ENCODE results near the gene IDE. TPM values are rescaled to one million over a fixed set of nuclear protein-coding genes. Genes with fewer than 3 reads are reported as not detected.

Gene IDE
- total RNA-seq, 1 experiment from 2014 or later: 30.6 TPM

GRCh38 chr10:92490387-92490786 is 83.5 kb downstream of the IDE start:
- no TSS peak for BruUV-seq (replicated peaks)
- Mint-ChIP-seq H3K27ac (ENCODE audit: unreplicated experiment) (no peak overlapping the region), H3K27me3 (ENCODE audit: unreplicated experiment) (no peaks in the 10 kb centered on the region), H3K36me3 (ENCODE audit: insufficient read depth, unreplicated experiment) (peaks cover 9% of the 10 kb centered on the region), H3K4me3 (ENCODE audit: low read depth, unreplicated experiment) (no peak overlapping the region), H3K9me3 (ENCODE audit: low read depth, unreplicated experiment) (no peaks in the 10 kb centered on the region), H3K4me1 (ENCODE audit: low read depth, unreplicated experiment) (no peaks in the 10 kb centered on the region)
- CTCF ChIA-PET: no interaction called here
- intact Hi-C loops (cut with micrococcal nuclease; ENCODE audit: unreplicated experiment): no loop called here
- DNase-seq: no peak
- TF ChIP-seq CTCF (IDR thresholded peaks at IDR 0.05; ENCODE audit: unreplicated experiment): no peak

GRCh38 chr10:92486637-92487036 is 87.3 kb downstream of the IDE start:
- TF ChIP-seq CTCF (IDR thresholded peaks at IDR 0.05; ENCODE audit: unreplicated experiment): no peak
- H3K36me3 Mint-ChIP-seq (ENCODE audit: insufficient read depth, unreplicated experiment): peaks cover 16% of the 10 kb centered on the region
- BruUV-seq (replicated peaks): no TSS peak
- H3K27me3 Mint-ChIP-seq (ENCODE audit: unreplicated experiment): no peaks in the 10 kb centered on the region
- no peak overlapping the region for H3K27ac Mint-ChIP-seq (ENCODE audit: unreplicated experiment)
- H3K4me1 Mint-ChIP-seq (ENCODE audit: low read depth, unreplicated experiment): no peaks in the 10 kb centered on the region
- DNase-seq: no peak
- CTCF ChIA-PET: interaction anchor here (0.6 kb wide), 1 partner anchor 545 kb away, joined by 3 read pairs; no protein-coding TSS in a partner anchor
- no peaks in the 10 kb centered on the region for H3K9me3 Mint-ChIP-seq (ENCODE audit: low read depth, unreplicated experiment)
- intact Hi-C loops (cut with micrococcal nuclease; ENCODE audit: unreplicated experiment): no loop called here
- H3K4me3 Mint-ChIP-seq (ENCODE audit: low read depth, unreplicated experiment): no peak overlapping the region

- intact Hi-C loops (cut with micrococcal nuclease; ENCODE audit: unreplicated experiment): no loop called here
- H3K4me3 Mint-ChIP-seq (ENCODE audit: low read depth, unreplicated experiment): no peak overlapping the region
- H3K27me3 Mint-ChIP-seq (ENCODE audit: unreplicated experiment): no peaks in the 10 kb centered on the region
- BruUV-seq (replicated peaks): no TSS peak
- no peak for TF ChIP-seq CTCF (IDR thresholded peaks at IDR 0.05; ENCODE audit: unreplicated experiment)
- H3K4me1 Mint-ChIP-seq (ENCODE audit: low read depth, unreplicated experiment): no peaks in the 10 kb centered on the region
- CTCF ChIA-PET: no interaction called here
- peaks cover 11% of the 10 kb centered on the region for H3K36me3 Mint-ChIP-seq (ENCODE audit: insufficient read depth, unreplicated experiment)
- DNase-seq: no peak
- no peaks in the 10 kb centered on the region for H3K9me3 Mint-ChIP-seq (ENCODE audit: low read depth, unreplicated experiment)
- H3K27ac Mint-ChIP-seq (ENCODE audit: unreplicated experiment): no peak overlapping the region
Observed at GRCh38 chr10:92483539-92483938, 90.4 kb downstream of the IDE start.

- no peak for DNase-seq
- peaks cover 7% of the 10 kb centered on the region for H3K36me3 Mint-ChIP-seq (ENCODE audit: insufficient read depth, unreplicated experiment)
- no peak for TF ChIP-seq CTCF (IDR thresholded peaks at IDR 0.05; ENCODE audit: unreplicated experiment)
- H3K27ac Mint-ChIP-seq (ENCODE audit: unreplicated experiment): no peak overlapping the region
- no peaks in the 10 kb centered on the region for H3K27me3 Mint-ChIP-seq (ENCODE audit: unreplicated experiment)
- intact Hi-C loops (cut with micrococcal nuclease; ENCODE audit: unreplicated experiment): no loop called here
- BruUV-seq (replicated peaks): no TSS peak
- no peaks in the 10 kb centered on the region for H3K4me1 Mint-ChIP-seq (ENCODE audit: low read depth, unreplicated experiment)
- CTCF ChIA-PET: interaction anchor here (0.6 kb wide), 2 partner anchors 48 to 331 kb away, joined by 3 to 5 read pairs; no protein-coding TSS in a partner anchor
- H3K4me3 Mint-ChIP-seq (ENCODE audit: low read depth, unreplicated experiment): no peak overlapping the region
- H3K9me3 Mint-ChIP-seq (ENCODE audit: low read depth, unreplicated experiment): no peaks in the 10 kb centered on the region
Observed at GRCh38 chr10:92480413-92480812, 93.5 kb downstream of the IDE start.
